Measurements from ENCODE around the gene MUC7.
"Not testable (repeated sequence)": the region's sequence is repeated elsewhere in the genome, so short reads cannot be mapped to it uniquely, and the experiment has no call there.

MUC7 gene

GRCh38 chr4:70471897-70472296 is at the start of gene MUC7:
Gene MUC7 (plus strand): TSS chr4:70472197. CDS start chr4:70474022, 1,825 bp downstream.
- no peak for DNase-seq (ENCODE audit: low read depth)

GRCh38 chr4:70425306-70425705 is 46.7 kb upstream of the MUC7 start:
- DNase-seq (ENCODE audit: low read depth), result no peak

DNA sequence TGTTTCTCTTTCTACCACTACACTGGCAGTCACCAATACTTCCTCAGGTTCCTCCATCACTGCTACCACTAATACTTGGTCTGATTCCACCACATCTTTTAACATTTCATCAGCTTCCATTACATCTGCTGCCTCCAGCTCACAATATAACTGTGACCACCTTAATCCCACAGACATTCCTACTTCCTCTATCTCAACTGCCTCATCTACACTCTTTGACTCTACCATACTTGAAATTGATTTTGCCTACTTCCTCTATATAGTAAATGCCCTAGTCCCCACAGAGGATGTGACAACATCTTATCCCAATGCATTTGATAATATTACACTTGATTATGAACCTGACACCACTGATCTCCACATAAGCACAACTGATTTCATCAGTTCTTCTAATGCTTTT is 45.2 kb upstream of the MUC7 start:
- no peak for DNase-seq (ENCODE audit: low read depth)

DNA sequence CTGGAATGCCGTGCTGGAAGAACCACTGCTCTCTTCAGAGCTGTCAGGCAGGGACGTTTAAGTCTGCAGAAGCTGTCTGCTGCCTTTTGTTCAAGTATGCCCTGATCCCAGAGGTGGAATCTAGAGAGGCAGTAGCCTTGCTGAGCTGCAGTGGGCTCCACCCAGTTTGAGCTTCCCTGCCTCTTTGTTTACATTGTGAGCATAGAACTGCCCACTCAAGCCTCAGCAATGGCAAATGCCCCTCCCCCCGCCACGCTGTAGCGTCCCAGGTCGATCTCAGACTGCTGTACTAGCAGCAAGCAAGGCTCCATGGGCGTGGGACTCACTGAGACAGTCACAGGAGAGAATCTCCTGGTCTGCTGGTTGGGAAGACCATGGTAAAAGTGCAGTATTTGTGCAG is 34.8 kb upstream of the MUC7 start:
- no peak for DNase-seq (ENCODE audit: low read depth)

GRCh38 chr4:70442474-70442873 is 29.5 kb upstream of the MUC7 start:
- DNase-seq (ENCODE audit: low read depth), result no peak

DNA sequence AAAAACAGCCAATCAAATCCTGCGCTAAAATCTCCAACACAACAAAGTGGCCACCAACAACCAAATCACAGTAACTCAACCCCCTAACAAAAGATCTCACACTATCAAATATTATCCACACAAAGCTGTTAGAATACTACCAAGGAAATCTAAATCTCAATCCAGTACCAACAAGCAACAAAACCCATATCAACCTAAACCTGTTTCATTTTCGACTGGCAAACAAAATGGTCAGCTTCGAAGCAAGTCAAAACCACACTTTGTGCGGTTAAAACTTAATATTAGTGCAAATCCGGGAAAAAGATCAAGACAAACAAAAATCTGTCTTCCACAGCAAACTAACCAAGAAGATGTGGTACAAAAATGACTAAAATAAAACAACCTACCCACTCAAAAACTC is 28.7 kb upstream of the MUC7 start:
- no peak for DNase-seq (ENCODE audit: low read depth)

- DNase-seq (ENCODE audit: low read depth), result no peak
Measured at GRCh38 chr4:70449220-70449619, 22.8 kb upstream of the MUC7 start.

- no peak for DNase-seq (ENCODE audit: low read depth)
Measured at GRCh38 chr4:70452946-70453345, 19.1 kb upstream of the MUC7 start.

DNA sequence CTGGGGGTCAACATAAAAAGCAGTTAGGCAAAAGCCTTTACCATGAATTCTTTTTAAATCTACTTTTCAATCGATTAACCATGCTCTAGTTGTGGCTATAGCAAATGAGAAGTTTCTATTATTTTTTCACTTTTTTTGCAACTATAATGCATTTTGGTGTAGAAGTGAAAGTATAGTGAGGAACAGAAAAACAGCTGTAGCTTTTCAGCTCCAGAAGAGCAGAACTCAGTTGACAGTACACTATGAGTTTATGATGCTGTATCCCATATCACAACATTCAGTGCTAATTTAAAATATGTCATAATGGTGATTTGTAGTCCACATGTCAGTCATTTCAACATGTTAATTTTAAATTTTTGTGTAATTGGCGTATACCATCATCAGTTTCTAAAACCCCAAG is 8.7 kb upstream of the MUC7 start:
- DNase-seq (ENCODE audit: low read depth), result no peak

DNA sequence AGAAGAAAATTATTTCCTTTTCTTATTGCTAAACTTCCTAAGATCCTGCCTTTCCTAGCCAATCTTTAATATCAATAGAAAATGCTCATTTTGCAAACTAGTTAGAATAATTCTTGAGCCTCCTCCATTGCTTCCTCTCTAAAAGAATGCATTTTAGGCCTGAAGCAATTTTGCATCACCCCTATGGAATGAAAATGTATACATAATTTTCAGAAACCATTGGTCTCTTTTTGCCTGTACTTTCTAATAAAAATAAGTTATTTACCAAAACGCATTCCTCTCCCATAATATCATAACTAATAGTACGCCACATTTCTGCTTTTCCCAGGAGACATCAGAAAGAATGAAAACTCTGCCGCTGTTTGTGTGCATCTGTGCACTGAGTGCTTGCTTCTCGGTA is 1.7 kb downstream of the MUC7 start:
- no peak for DNase-seq (ENCODE audit: low read depth)

GRCh38 chr4:70488748-70489147 is 16.8 kb downstream of the MUC7 start:
- DNase-seq (ENCODE audit: low read depth), result no peak

DNA sequence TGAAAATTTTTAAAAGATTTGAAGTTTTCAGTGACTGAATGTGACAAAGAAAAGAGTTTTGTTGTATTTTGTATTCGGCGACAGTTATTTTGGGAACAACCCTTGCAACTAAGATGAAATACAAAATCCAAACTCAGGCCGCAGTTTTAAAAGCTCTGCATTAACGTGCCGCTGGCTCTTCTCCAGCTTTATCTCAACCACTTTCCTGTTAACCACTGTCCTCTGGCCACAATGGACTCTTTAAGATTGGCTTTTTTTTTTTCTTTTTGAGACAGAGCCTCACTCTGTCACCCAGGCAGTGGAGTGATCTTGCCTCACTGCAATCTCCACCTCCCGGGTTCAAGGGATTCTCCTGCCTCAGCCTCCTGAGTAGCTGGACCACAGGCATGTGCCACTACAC is 24.2 kb downstream of the MUC7 start:
- no peak for DNase-seq (ENCODE audit: low read depth)

- DNase-seq (ENCODE audit: low read depth), result not testable (repeated sequence)
Measured at GRCh38 chr4:70501838-70502237, 29.8 kb downstream of the MUC7 start.

GRCh38 chr4:70504733-70505132 is 32.7 kb downstream of the MUC7 start:
- no peak for DNase-seq (ENCODE audit: low read depth)

DNA sequence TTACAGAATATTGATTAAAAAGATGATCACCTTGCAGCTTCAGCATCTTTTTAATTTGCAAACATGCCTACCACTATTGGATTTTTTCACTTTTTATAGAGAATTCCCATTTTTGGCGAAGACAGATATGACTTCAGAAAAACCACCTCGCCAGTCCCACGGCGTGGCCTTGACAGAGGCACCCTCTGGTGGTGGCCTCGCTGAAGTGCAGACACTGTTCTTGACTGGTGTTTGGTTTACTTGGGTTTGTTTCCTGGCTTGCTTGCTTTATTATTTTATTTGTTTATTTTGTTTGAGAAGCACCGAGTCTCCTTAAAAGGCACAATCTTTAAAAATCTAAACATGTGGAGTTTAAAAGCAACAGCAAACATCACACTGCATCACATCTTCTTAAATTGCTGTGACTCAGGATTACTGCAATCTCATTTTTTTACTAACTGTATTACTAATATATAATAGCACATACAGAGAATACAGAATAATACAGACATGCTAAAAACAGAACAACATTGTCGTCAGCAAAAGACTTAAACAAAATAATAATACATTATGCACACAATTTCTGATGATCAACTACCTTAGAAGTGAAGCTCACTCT is 33.3 kb downstream of the MUC7 start:
- peak; percentile 8 for DNase-seq (ENCODE audit: low read depth)

GRCh38 chr4:70508801-70509200 is 36.8 kb downstream of the MUC7 start:
- no peak for DNase-seq (ENCODE audit: low read depth)

- DNase-seq (ENCODE audit: low read depth), result no peak
Measured at GRCh38 chr4:70511365-70511764, 39.4 kb downstream of the MUC7 start.

DNA sequence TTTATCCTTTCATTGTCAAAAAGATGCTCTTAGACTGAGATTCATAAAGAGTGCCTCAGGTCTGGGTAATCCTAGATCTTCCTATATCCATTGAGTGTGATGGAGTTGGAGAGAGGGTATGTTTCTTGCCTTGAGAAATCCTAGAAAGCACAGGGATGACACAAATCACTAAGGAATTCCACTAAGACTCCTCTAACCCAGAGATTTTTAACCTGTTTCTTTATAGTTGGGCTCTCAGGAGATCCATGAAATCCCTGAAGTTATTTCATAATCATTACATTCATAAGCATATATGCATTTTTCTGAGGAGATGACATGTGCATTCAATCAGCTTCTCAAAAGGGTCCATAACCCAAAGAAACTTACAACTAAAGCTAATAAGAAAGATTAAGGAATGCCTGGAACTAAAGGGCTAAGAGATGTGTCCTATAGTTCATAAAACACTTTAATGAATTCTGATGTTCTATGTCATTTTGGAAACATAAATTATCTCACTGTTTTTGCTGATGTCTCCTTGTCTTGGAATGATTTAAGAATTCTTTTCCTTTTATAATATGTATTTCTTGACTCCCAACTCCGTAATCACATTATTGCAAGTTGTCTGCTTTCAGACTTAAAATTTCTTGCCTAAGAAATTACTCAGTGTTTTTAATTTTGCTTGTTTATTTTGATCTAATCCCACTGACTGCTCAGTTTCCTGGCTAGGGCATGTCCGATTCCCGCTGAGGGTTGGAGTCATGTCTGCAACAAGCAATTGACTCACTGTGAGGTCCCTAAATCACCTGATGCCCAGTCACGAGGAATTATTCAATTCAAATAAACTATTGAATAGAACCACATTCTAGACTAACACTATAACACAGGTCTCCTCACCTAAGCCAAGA is 43.6 kb downstream of the MUC7 start:
- no peak for DNase-seq (ENCODE audit: low read depth)

- DNase-seq (ENCODE audit: low read depth), result no peak
Measured at GRCh38 chr4:70518269-70518668, 46.3 kb downstream of the MUC7 start, which contains the start of gene AMTN. Gene AMTN (plus strand): TSS chr4:70518569. CDS start chr4:70518778, 209 bp downstream.

GRCh38 chr4:70518716-70519115 is 46.7 kb downstream of the MUC7 start:
- no peak for DNase-seq (ENCODE audit: low read depth)

GRCh38 chr4:70522626-70523025 is 50.6 kb downstream of the MUC7 start:
- DNase-seq (ENCODE audit: low read depth), result no peak

DNA sequence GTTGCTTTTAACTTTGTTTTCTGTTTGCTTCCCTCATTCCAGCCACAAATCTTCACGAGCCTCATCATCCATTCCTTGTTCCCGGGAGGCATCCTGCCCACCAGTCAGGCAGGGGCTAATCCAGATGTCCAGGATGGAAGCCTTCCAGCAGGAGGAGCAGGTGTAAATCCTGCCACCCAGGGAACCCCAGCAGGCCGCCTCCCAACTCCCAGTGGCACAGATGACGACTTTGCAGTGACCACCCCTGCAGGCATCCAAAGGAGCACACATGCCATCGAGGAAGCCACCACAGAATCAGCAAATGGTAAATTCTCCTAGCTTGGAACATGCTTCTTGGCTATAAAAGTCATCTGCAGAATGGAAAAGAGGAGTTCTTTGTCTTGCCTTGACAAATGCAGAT is 59.0 kb downstream of the MUC7 start:
- no peak for DNase-seq (ENCODE audit: low read depth)

DNA sequence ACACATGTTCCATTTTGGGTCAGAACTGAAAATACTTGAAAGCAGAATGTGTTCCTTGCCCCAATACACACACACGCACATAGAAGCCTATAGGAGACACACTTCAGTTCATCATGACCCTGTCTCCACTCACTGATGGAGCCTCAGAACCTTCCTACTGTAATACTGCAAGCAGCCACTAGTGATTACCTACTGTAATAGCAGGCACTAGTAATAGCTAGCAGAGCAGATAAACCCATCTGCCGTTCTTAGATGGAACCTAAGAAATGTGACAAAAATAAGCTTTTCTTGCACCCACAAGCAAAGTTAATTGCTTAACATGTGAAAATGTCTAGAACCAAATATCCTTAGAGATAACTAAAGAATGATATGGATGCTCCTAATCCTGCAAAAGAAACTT is 60.0 kb downstream of the MUC7 start:
- no peak for DNase-seq (ENCODE audit: low read depth)
